Keratinocyte (primary cell): ENCODE results near the gene SDK2. TPM values are rescaled to one million over a fixed set of nuclear protein-coding genes. Genes with fewer than 3 reads are reported as not detected.

Source experiments
- DNase-seq: peaks from one replicate; pipeline ENCODE4 v3.0.0-alpha.2; 2011; ENCODE audit warnings: low read depth, missing footprints, low spot score
- FAIRE-seq: peaks from 2 replicates; lab custom pipeline; 2011; peaks lifted over from hg19 to GRCh38; lab: Jason Lieb, UNC
- H2AFZ ChIP-seq: 2 replicates; pipeline ENCODE4 v1.6.0; 2012; ENCODE audit warnings: low read length, control low read depth, inconsistent platforms; ENCODE audit not compliant: control insufficient read depth
- H3K27ac ChIP-seq: 2 replicates; pipeline ENCODE4 v1.5.1; 2011; ENCODE audit warnings: low read length; ENCODE audit not compliant: control insufficient read depth, insufficient read depth
- H3K27me3 ChIP-seq: 3 replicates; pipeline ENCODE4 v1.6.0; 2011; ENCODE audit warnings: low read length; ENCODE audit not compliant: control insufficient read depth, insufficient read depth; ENCODE audit errors: extremely low read depth
- H3K36me3 ChIP-seq, 2 experiments: 2 replicates in 1 of 2; 3 replicates in 1 of 2; pipeline ENCODE4 v1.5.1; 2011; ENCODE audit warnings: low read length in 2 of 2, mild to moderate bottlenecking in 1 of 2; ENCODE audit not compliant: control insufficient read depth in 2 of 2, insufficient read depth in 2 of 2; ENCODE audit errors: extremely low read depth in 1 of 2
- H3K4me1 ChIP-seq: 3 replicates; pipeline ENCODE4 v1.5.1; 2011; ENCODE audit warnings: low read length; ENCODE audit not compliant: control insufficient read depth, insufficient read depth; ENCODE audit errors: extremely low read depth
- H3K4me2 ChIP-seq: 3 replicates; pipeline ENCODE4 v1.6.0; 2011; ENCODE audit warnings: low read depth, low read length; ENCODE audit not compliant: control insufficient read depth, insufficient read depth; ENCODE audit errors: extremely low read depth
- H3K4me3 ChIP-seq, 3 experiments: fragments of 200-600 bp in 1 of 3; sonication (generic) in 1 of 3; 2 replicates in 2 of 3; 3 replicates in 1 of 3; pipeline ENCODE4 v1.5.1; 2011 to 2016; ENCODE audit warnings: low read length in 3 of 3, mild to moderate bottlenecking in 3 of 3, control low read depth in 2 of 3, inconsistent platforms in 1 of 3, low read depth in 1 of 3, mixed read lengths in 1 of 3, mixed run types in 1 of 3, moderate library complexity in 1 of 3; ENCODE audit not compliant: control insufficient read depth in 2 of 3, insufficient read depth in 2 of 3; ENCODE audit errors: extremely low read depth in 1 of 3
- H3K79me2 ChIP-seq: 2 replicates; pipeline ENCODE4 v1.6.0; 2012; ENCODE audit warnings: low read length; ENCODE audit not compliant: control insufficient read depth, insufficient read depth
- H3K9ac ChIP-seq: 3 replicates; pipeline ENCODE4 v1.6.0; 2011; ENCODE audit warnings: low read length; ENCODE audit not compliant: control insufficient read depth, insufficient read depth; ENCODE audit errors: extremely low read depth
- H3K9me1 ChIP-seq: 3 replicates; pipeline ENCODE4 v1.6.0; 2011; ENCODE audit warnings: low read length; ENCODE audit not compliant: control insufficient read depth, insufficient read depth; ENCODE audit errors: extremely low read depth
- H3K9me3 ChIP-seq: 2 replicates; pipeline ENCODE4 v1.5.1; 2012; ENCODE audit warnings: low read depth, low read length; ENCODE audit not compliant: control insufficient read depth
- H4K20me1 ChIP-seq: 3 replicates; pipeline ENCODE4 v1.6.0; 2011; ENCODE audit warnings: low read length; ENCODE audit not compliant: control insufficient read depth, insufficient read depth; ENCODE audit errors: extremely low read depth
- CTCF ChIP-seq, 3 experiments: IDR thresholded peaks in 1 of 3; conservative IDR thresholded peaks in 1 of 3; optimal IDR thresholded peaks in 1 of 3; 2 replicates in 2 of 3; 3 replicates in 1 of 3; pipeline versions ENCODE3 to v1.5.1; 2011; ENCODE audit warnings: low read length in 3 of 3, mild to moderate bottlenecking in 3 of 3, moderate library complexity in 2 of 3, control low read depth in 1 of 3, inconsistent platforms in 1 of 3; ENCODE audit not compliant: insufficient read depth in 2 of 3; ENCODE audit errors: extremely low read depth in 1 of 3
- EZH2 ChIP-seq: IDR thresholded peaks from one replicate; pipeline ENCODE4 v1.6.1; 2012; ENCODE audit warnings: inconsistent platforms, mild to moderate bottlenecking, low read length, moderate library complexity
- dilution Hi-C: fragments of 300-500 bp; cut with MboI; formaldehyde crosslinking; loops from one replicate; pipeline ENCODE4 v1.7.0; 2020; ENCODE audit warnings: low sequenced_read_pairs; ENCODE audit not compliant: extremely low pct_ligation_motif_present
- polyA plus RNA-seq, 5 experiments: library from polyadenylated mRNA; depleted of rRNA in 3 of 5; stranded (reverse) in 3 of 5; stranded (forward) in 1 of 5; unstranded in 1 of 5; fragments of >200 nt; gene quantifications; 1 replicate in 1 of 5; 2 replicates in 3 of 5; 3 replicates in 1 of 5; pipeline versions ENCODE4 v1.2.1 to v1.2.3, GENCODE V29; 2011 to 2012; ENCODE audit warnings: missing spikeins in 2 of 5, low read depth in 1 of 5, low replicate concordance in 1 of 5

Gene SDK2
- polyA plus RNA-seq, 1 donor (not counting 4 experiments of a cell fraction or from before 2014, with no cell fraction given): 1.8 TPM

DNA sequence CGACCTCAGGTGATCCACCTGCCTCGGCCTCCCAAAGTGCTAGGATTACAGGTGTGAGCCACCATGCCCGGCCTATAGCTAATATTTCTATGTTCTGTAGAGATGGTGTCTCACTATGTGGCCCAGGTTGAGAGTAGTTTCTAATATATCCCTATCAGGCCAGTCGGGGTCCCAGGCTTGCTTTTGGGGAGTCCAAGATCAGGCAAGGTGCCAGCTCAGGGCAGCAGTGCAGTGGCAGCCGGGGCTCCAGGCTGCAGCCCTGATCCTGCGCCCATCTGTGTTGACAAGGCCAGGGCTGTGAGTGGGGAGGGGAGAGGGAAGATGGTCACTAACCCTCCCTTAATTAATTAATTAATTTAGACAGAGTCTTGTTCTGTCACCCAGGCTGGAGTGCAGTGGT is 254.8 kb downstream of the SDK2 start:
- H3K79me2 ChIP-seq: no peaks in the 10 kb centered on the region
- H3K27ac ChIP-seq: no peak overlapping the region
- FAIRE-seq (no peak), DNase-seq (no peak)
- TF ChIP-seq CTCF (optimal IDR thresholded peaks at IDR 0.05 in 1 of 3, IDR thresholded peaks at IDR 0.05 in 1 of 3, conservative IDR thresholded peaks at IDR 0.05 in 1 of 3; ENCODE audit: extremely low read depth in 1 of 3, insufficient read depth in 2 of 3, low read length in 3 of 3): no peak
- no peak for TF ChIP-seq EZH2
- H3K9ac ChIP-seq: no peak overlapping the region
- no peak overlapping the region for H2AFZ ChIP-seq
- H3K4me1 ChIP-seq: no peaks in the 10 kb centered on the region
- dilution Hi-C loops: no loop called here
- peaks cover 0 to 3% of the 10 kb centered on the region in 2 experiments for H3K36me3 ChIP-seq
- no peaks in the 10 kb centered on the region for H3K9me3 ChIP-seq
- H3K9me1 ChIP-seq: no peaks in the 10 kb centered on the region
- no peak overlapping the region for H3K4me2 ChIP-seq
- no peaks in the 10 kb centered on the region for H4K20me1 ChIP-seq
- no peaks in the 10 kb centered on the region for H3K27me3 ChIP-seq
- H3K4me3 ChIP-seq: no peak overlapping the region

- Histone ChIP-seq H3K9me3 (no peaks in the 10 kb centered on the region), H3K4me3 (no peak overlapping the region), H3K79me2 (no peaks in the 10 kb centered on the region), H3K9ac (no peak overlapping the region), H3K27me3 (no peaks in the 10 kb centered on the region), H3K4me1 (no peaks in the 10 kb centered on the region), H3K4me2 (no peak overlapping the region), H3K27ac (no peak overlapping the region), H4K20me1 (no peaks in the 10 kb centered on the region), H2AFZ (no peak overlapping the region), H3K9me1 (no peaks in the 10 kb centered on the region), H3K36me3 (no peaks in the 10 kb centered on the region)
- DNase-seq (no peak), FAIRE-seq (no peak)
- TF ChIP-seq EZH2: no peak
- TF ChIP-seq CTCF (optimal IDR thresholded peaks at IDR 0.05 in 1 of 3, IDR thresholded peaks at IDR 0.05 in 1 of 3, conservative IDR thresholded peaks at IDR 0.05 in 1 of 3; ENCODE audit: extremely low read depth in 1 of 3, insufficient read depth in 2 of 3, low read length in 3 of 3): no peak
- dilution Hi-C loops: no loop called here
These were observed 255.7 kb downstream of the SDK2 start for GRCh38 chr17:73388578-73388905.
